ENCODE results near the gene GPATCH1. TPM values are rescaled to one million over a fixed set of nuclear protein-coding genes. Genes with fewer than 3 reads are reported as not detected.

GPATCH1 gene
- total and polyA plus RNA-seq, 2 donors from 2014 or later = 4.3 to 9.1 TPM

DNA sequence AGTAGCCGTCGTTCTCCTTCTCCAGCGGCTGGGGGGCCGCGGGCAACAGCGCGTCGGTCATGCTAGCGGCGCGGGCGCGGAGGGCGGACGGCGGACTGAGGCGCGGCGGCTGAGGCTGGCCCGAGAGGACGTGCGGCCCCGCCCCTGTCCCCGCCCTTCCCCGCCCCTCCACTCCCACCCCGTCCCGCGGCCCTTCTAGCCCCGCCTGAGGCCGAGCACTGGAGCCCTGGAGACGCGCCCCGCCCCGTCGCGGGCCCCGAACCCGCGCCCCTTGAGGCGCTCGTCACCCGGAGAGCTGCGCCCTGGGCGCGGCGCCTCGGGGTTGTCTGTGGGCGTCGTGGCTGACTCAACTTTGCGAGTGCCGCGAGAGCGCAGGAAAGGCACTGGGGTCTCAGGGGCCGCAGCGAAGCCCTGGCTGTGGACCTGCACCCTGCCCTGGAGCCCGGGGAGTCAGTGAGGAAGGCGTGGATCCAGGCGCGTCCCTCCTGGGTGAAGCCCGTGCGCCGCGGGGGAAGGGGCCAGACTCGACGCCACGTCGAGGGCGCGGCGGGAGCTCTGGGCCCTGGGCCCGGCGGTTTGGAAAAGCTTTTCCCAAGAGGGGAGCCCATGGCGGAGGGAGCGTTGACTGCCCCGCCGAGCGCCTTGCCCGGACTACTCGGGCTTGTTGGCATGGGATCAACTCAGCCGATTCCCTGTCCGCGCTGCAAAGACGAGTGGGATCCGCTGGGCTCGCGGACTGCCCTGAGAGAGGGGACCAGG, 16.0 kb upstream of the GPATCH1 start, which contains the start of gene RHPN2:
RHPN2 (minus strand) TSS at position 97 of the 759 bp plus-strand sequence; CDS start at position 61, 36 bp downstream.
- intact Hi-C loops (cut with DNase I) = no loop called here
- Histone ChIP-seq H3K4me3 (ENCODE audit: low read length in 3 of 3) (peak within 1 kb of the TSS; percentile 41 to 71 (median 71)), H3K27me3 (ENCODE audit: control insufficient read depth, insufficient read depth, low read length) (no peaks in the 10 kb centered on the region), H3K9ac (ENCODE audit: low read length in 3 of 3) (peak within 1 kb of the TSS; percentile 2 to 71 (median 8)), H3K4me1 (ENCODE audit: control insufficient read depth in 2 of 3, insufficient read depth in 2 of 3, low read depth in 1 of 3, low read length in 3 of 3) (no peaks in the 10 kb centered on the region), H3K36me3 (ENCODE audit: control insufficient read depth in 2 of 3, insufficient read depth in 3 of 3, low read length in 3 of 3) (no peaks in the 10 kb centered on the region), H3K27ac (ENCODE audit: low read depth in 2 of 2, low read length in 2 of 2) (peak within 1 kb of the TSS; percentile 50 to 57), H3K9me3 (ENCODE audit: control insufficient read depth in 2 of 3, insufficient read depth in 1 of 3, low read length in 3 of 3) (no peaks in the 10 kb centered on the region)
- FAIRE-seq = no peak
- peak; percentile 83 to 91 (median 87) for DNase-seq
- TF ChIP-seq, protein P1, sequence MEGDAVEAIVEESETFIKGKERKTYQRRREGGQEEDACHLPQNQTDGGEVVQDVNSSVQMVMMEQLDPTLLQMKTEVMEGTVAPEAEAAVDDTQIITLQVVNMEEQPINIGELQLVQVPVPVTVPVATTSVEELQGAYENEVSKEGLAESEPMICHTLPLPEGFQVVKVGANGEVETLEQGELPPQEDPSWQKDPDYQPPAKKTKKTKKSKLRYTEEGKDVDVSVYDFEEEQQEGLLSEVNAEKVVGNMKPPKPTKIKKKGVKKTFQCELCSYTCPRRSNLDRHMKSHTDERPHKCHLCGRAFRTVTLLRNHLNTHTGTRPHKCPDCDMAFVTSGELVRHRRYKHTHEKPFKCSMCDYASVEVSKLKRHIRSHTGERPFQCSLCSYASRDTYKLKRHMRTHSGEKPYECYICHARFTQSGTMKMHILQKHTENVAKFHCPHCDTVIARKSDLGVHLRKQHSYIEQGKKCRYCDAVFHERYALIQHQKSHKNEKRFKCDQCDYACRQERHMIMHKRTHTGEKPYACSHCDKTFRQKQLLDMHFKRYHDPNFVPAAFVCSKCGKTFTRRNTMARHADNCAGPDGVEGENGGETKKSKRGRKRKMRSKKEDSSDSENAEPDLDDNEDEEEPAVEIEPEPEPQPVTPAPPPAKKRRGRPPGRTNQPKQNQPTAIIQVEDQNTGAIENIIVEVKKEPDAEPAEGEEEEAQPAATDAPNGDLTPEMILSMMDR (IDR thresholded peaks at IDR 0.05; ENCODE audit: borderline replicate concordance, extremely low read depth, insufficient read depth) = no peak

GRCh38 chr19:33066543-33066942, 14.4 kb upstream of the GPATCH1 start:
- FAIRE-seq (no peak), DNase-seq (no peak)
- intact Hi-C loops (cut with DNase I) = no loop called here
- Histone ChIP-seq H3K4me1 (ENCODE audit: control insufficient read depth in 2 of 3, insufficient read depth in 2 of 3, low read depth in 1 of 3, low read length in 3 of 3) (no peaks in the 10 kb centered on the region), H3K27ac (ENCODE audit: low read depth in 2 of 2, low read length in 2 of 2) (no peak overlapping the region), H3K36me3 (ENCODE audit: control insufficient read depth in 2 of 3, insufficient read depth in 3 of 3, low read length in 3 of 3) (no peaks in the 10 kb centered on the region), H3K9me3 (ENCODE audit: control insufficient read depth in 2 of 3, insufficient read depth in 1 of 3, low read length in 3 of 3) (no peaks in the 10 kb centered on the region), H3K27me3 (ENCODE audit: control insufficient read depth, insufficient read depth, low read length) (no peaks in the 10 kb centered on the region), H3K4me3 (ENCODE audit: low read length in 3 of 3) (no peak overlapping the region), H3K9ac (ENCODE audit: low read length in 3 of 3) (no peak overlapping the region)
- TF ChIP-seq, protein P1 (IDR thresholded peaks at IDR 0.05; ENCODE audit: borderline replicate concordance, extremely low read depth, insufficient read depth) = no peak

DNA sequence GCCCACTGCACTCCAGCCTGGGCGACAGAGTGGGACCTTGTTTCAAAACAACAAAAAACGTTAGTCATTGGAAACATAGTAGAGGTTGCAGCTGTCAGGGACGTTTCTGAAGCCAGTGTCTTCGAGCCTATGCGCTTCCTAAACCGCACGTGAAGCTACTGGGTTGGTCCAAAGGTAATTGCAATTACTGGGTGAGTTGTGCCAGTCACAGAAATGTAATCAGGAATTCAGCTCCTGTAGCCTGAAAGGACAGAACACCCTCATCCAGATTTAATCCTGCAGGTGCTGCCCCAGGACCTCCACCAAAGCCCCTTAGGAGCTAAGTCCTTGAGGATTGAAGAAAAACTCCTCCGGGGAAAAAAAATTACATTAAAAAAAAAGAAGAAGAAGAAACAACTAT, 13.9 kb upstream of the GPATCH1 start:
- Histone ChIP-seq H3K27me3 (ENCODE audit: control insufficient read depth, insufficient read depth, low read length) (no peaks in the 10 kb centered on the region), H3K4me1 (ENCODE audit: control insufficient read depth in 2 of 3, insufficient read depth in 2 of 3, low read depth in 1 of 3, low read length in 3 of 3) (no peaks in the 10 kb centered on the region), H3K36me3 (ENCODE audit: control insufficient read depth in 2 of 3, insufficient read depth in 3 of 3, low read length in 3 of 3) (no peaks in the 10 kb centered on the region), H3K4me3 (ENCODE audit: low read length in 3 of 3) (no peak overlapping the region), H3K9me3 (ENCODE audit: control insufficient read depth in 2 of 3, insufficient read depth in 1 of 3, low read length in 3 of 3) (no peaks in the 10 kb centered on the region), H3K27ac (ENCODE audit: low read depth in 2 of 2, low read length in 2 of 2) (no peak overlapping the region), H3K9ac (ENCODE audit: low read length in 3 of 3) (no peak overlapping the region)
- TF ChIP-seq, protein P1 (IDR thresholded peaks at IDR 0.05; ENCODE audit: borderline replicate concordance, extremely low read depth, insufficient read depth) = no peak
- DNase-seq (no peak), FAIRE-seq (no peak)
- intact Hi-C loops (cut with DNase I) = no loop called here

Data from kidney (tissue), 14 donors.